Measurements from ENCODE around the gene XK.
"Not testable (repeated sequence)": the region's sequence is repeated elsewhere in the genome, so short reads cannot be mapped to it uniquely, and the experiment has no call there.

The XK gene

DNA sequence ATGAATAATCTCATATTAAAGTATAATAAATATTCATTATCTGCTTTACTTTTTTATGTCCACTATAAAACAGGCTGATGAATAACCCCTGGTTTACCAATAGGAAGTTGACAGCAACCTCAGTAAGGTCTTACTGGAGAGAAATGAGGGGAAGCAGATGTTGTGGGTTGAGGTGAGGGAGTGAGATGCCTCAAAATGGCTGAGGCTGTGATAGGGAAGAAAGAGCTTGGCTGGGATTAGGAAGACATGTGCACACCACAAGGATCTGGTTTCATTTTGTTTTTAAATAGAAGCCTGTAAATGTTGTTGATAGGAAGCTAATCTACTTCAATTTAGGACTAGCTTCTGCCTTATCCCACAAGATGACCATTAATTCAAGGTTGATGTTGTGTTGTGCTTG, 79.9 kb downstream of the XK start:
- TF ChIP-seq, protein P1, sequence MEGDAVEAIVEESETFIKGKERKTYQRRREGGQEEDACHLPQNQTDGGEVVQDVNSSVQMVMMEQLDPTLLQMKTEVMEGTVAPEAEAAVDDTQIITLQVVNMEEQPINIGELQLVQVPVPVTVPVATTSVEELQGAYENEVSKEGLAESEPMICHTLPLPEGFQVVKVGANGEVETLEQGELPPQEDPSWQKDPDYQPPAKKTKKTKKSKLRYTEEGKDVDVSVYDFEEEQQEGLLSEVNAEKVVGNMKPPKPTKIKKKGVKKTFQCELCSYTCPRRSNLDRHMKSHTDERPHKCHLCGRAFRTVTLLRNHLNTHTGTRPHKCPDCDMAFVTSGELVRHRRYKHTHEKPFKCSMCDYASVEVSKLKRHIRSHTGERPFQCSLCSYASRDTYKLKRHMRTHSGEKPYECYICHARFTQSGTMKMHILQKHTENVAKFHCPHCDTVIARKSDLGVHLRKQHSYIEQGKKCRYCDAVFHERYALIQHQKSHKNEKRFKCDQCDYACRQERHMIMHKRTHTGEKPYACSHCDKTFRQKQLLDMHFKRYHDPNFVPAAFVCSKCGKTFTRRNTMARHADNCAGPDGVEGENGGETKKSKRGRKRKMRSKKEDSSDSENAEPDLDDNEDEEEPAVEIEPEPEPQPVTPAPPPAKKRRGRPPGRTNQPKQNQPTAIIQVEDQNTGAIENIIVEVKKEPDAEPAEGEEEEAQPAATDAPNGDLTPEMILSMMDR (IDR thresholded peaks at IDR 0.05; ENCODE audit: low read length) = no peak
- no peak for TF ChIP-seq EZH2 (IDR thresholded peaks at IDR 0.05; ENCODE audit: borderline replicate concordance, low read length)
- Histone ChIP-seq H3K9me2 (ENCODE audit: low read depth, low read length) (no peaks in the 10 kb centered on the region), H4K20me1 (ENCODE audit: insufficient read depth, low read length) (no peaks in the 10 kb centered on the region), H3K9me3 (ENCODE audit: low read length) (no peaks in the 10 kb centered on the region), H3K9ac (ENCODE audit: low read length) (no peak overlapping the region), H3K36me3 (ENCODE audit: insufficient read depth, low read length) (no peaks in the 10 kb centered on the region), H3K4me1 (ENCODE audit: insufficient read depth, low read length, severe bottlenecking) (peaks cover 16% of the 10 kb centered on the region), H3K27ac (ENCODE audit: low read depth, low read length, poor library complexity, severe bottlenecking) (no peak overlapping the region), H3K4me2 (ENCODE audit: low read length) (no peak overlapping the region), H3F3A (ENCODE audit: insufficient read depth, low read length) (no peaks in the 10 kb centered on the region), H3K27me3 (ENCODE audit: insufficient read depth, low read length) (no peaks in the 10 kb centered on the region), H2AFZ (ENCODE audit: low read length) (no peak overlapping the region), H3K4me3 (ENCODE audit: low read depth, low read length, poor library complexity, severe bottlenecking) (no peak overlapping the region), H3K79me2 (ENCODE audit: insufficient read depth, low read length) (no peaks in the 10 kb centered on the region)

DNA sequence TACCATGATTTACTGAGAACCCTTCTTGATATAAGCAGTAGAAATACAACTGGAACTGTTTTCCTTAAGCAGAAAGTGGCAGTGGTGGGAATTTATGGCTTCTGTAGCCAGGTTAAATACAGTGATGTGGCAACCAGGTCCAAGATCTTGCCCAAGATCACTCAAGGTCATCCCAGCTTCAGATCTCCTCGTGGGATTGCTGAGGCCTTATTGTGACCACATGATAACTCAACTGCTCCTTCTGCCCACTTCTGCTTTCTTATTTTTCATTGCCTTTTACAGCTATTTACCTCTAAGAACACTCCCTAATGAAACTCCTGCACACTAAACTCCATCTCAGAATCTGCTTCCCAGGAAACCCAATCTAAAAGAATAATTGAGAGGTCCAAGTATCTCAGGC, 81.8 kb downstream of the XK start:
- Histone ChIP-seq H3K4me2 (ENCODE audit: low read length) (no peak overlapping the region), H3K9me2 (ENCODE audit: low read depth, low read length) (no peaks in the 10 kb centered on the region), H4K20me1 (ENCODE audit: insufficient read depth, low read length) (no peaks in the 10 kb centered on the region), H3K27ac (ENCODE audit: low read depth, low read length, poor library complexity, severe bottlenecking) (no peak overlapping the region), H3K9me3 (ENCODE audit: low read length) (no peaks in the 10 kb centered on the region), H2AFZ (ENCODE audit: low read length) (no peak overlapping the region), H3K27me3 (ENCODE audit: insufficient read depth, low read length) (no peaks in the 10 kb centered on the region), H3K79me2 (ENCODE audit: insufficient read depth, low read length) (no peaks in the 10 kb centered on the region), H3K4me1 (ENCODE audit: insufficient read depth, low read length, severe bottlenecking) (peaks cover 15% of the 10 kb centered on the region), H3K9ac (ENCODE audit: low read length) (no peak overlapping the region), H3K36me3 (ENCODE audit: insufficient read depth, low read length) (no peaks in the 10 kb centered on the region), H3F3A (ENCODE audit: insufficient read depth, low read length) (no peaks in the 10 kb centered on the region), H3K4me3 (ENCODE audit: low read depth, low read length, poor library complexity, severe bottlenecking) (no peak overlapping the region)
- TF ChIP-seq, protein P1 (IDR thresholded peaks at IDR 0.05; ENCODE audit: low read length) = no peak
- TF ChIP-seq EZH2 (IDR thresholded peaks at IDR 0.05; ENCODE audit: borderline replicate concordance, low read length) = no peak

DNA sequence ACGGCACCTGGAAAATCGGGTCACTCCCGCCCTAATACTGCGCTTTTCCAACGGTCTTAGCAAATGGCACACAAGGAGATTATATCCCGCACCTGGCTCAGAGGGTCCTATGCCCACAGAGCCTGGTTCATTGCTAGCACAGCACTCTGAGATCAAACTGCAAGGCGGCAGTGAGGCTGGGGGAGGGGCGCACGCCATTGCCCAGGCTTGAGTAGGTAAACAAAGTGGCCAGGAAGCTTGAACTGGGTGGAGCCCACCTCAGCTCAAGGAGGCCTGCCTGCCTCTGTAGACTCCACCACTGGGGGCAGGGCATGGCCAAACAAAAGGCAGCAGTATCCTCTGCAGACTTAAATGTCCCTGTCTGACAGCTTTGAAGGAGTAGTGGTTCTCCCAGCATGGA, 83.3 kb downstream of the XK start:
- not testable (repeated sequence) for H3K4me3 ChIP-seq (ENCODE audit: low read depth, low read length, poor library complexity, severe bottlenecking); H3K4me2 ChIP-seq (ENCODE audit: low read length); H3K9me2 ChIP-seq (ENCODE audit: low read depth, low read length); H3K79me2 ChIP-seq (ENCODE audit: insufficient read depth, low read length); H4K20me1 ChIP-seq (ENCODE audit: insufficient read depth, low read length); H3K9me3 ChIP-seq (ENCODE audit: low read length); H3K27ac ChIP-seq (ENCODE audit: low read depth, low read length, poor library complexity, severe bottlenecking); H3F3A ChIP-seq (ENCODE audit: insufficient read depth, low read length); H2AFZ ChIP-seq (ENCODE audit: low read length); H3K36me3 ChIP-seq (ENCODE audit: insufficient read depth, low read length); H3K9ac ChIP-seq (ENCODE audit: low read length); H3K27me3 ChIP-seq (ENCODE audit: insufficient read depth, low read length); H3K4me1 ChIP-seq (ENCODE audit: insufficient read depth, low read length, severe bottlenecking)

DNA sequence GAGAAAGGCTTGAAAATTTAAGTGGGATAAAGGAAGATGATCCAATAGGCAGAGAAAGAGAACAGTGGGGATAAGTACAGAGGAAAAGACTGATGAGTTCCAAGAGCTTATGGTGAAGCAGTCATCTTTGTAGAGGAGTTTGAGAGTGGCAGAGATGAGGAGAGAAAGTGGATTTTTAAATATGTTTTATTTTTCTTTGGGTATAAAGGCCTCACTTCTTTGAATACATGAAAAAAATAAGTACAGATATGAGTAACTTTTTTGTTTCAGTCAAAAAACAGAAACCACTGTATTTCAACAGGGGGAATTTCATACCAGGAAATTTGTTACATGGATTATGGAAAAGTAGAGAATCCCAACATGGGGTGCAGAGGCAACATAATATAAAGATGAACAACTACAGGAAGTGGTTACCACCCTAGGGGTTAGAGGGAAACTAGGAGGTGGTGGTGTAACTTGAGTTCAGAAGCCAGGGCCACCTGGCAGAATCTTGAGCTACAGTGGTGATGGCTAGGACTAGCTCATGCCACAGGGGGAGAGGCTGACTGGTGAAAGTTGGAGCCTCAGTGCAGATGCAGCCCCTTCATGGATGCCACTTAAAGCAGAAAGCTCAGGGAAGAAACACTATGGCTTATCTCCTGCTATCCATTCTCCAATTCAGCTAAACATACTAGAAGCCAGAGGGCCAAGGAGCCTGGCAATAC, 90.8 kb downstream of the XK start:
- Histone ChIP-seq H3K79me2 (ENCODE audit: insufficient read depth, low read length) (no peaks in the 10 kb centered on the region), H3K36me3 (ENCODE audit: insufficient read depth, low read length) (no peaks in the 10 kb centered on the region), H3K4me1 (ENCODE audit: insufficient read depth, low read length, severe bottlenecking) (peaks cover 42% of the 10 kb centered on the region), H3K9me2 (ENCODE audit: low read depth, low read length) (no peaks in the 10 kb centered on the region), H3K4me2 (ENCODE audit: low read length) (peak overlapping the region; percentile 32; the same call in 1 of the 2 replicates), H3K4me3 (ENCODE audit: low read depth, low read length, poor library complexity, severe bottlenecking) (no peak overlapping the region), H3K9ac (ENCODE audit: low read length) (peak overlapping the region; percentile 21; the same call in 1 of the 2 replicates), H3K27ac (ENCODE audit: low read depth, low read length, poor library complexity, severe bottlenecking) (peak overlapping the region; percentile 82), H3F3A (ENCODE audit: insufficient read depth, low read length) (no peaks in the 10 kb centered on the region), H4K20me1 (ENCODE audit: insufficient read depth, low read length) (no peaks in the 10 kb centered on the region), H3K27me3 (ENCODE audit: insufficient read depth, low read length) (no peaks in the 10 kb centered on the region), H2AFZ (ENCODE audit: low read length) (no peak overlapping the region), H3K9me3 (ENCODE audit: low read length) (no peaks in the 10 kb centered on the region)
- no peak for TF ChIP-seq EZH2 (IDR thresholded peaks at IDR 0.05; ENCODE audit: borderline replicate concordance, low read length)
- TF ChIP-seq, protein P1 (IDR thresholded peaks at IDR 0.05; ENCODE audit: low read length) = no peak
